Thyroid gland (tissue), 4 donors: Measurements from ENCODE around the gene MAPK8IP3. TPM values are rescaled to one million over a fixed set of nuclear protein-coding genes. Genes with fewer than 3 reads are reported as not detected.

Source experiments
- DNase-seq, 2 donors: peaks; one replicate each; pipeline ENCODE4 v3.0.0-alpha.2; 2019
- H3K27ac ChIP-seq, 3 donors: fragments of 200-600 bp; sonication (generic); 1 replicate in 2 of 3; 2 replicates in 1 of 3; pipeline ENCODE4 v1.5.1; 2016 to 2019; ENCODE audit warnings: mild to moderate bottlenecking in 1 of 3, moderate library complexity in 1 of 3
- H3K27me3 ChIP-seq: fragments of 200-600 bp; sonication (generic); one replicate; pipeline ENCODE4 v1.5.1; 2019
- H3K36me3 ChIP-seq, 2 donors: fragments of 200-600 bp; sonication (generic); one replicate each; pipeline ENCODE4 v1.5.1; 2016 to 2019
- H3K4me1 ChIP-seq, 2 donors: fragments of 200-600 bp; sonication (generic); one replicate each; pipeline ENCODE4 v1.5.1; 2017 to 2019
- H3K4me3 ChIP-seq, 3 donors: fragments of 200-600 bp; sonication (generic); replicated peaks in 1 of 3; 1 replicate in 2 of 3; 2 replicates in 1 of 3; pipeline ENCODE4 v1.5.1; 2016; ENCODE audit warnings: mild to moderate bottlenecking in 1 of 3
- H3K9me3 ChIP-seq: fragments of 200-600 bp; sonication (generic); one replicate; pipeline ENCODE4 v1.5.1; 2017
- POLR2A ChIP-seq, 2 donors: fragments of 450-650 bp; IDR thresholded peaks; one replicate each; pipeline ENCODE4 v1.6.1; 2017; ENCODE audit warnings: antibody characterized with exemption in 2 of 2, mild to moderate bottlenecking in 2 of 2, moderate library complexity in 1 of 2
- WGBS, 2 donors: methylation state at CpG; one replicate each; pipeline ENCODE4 v1.1.5; 2017; 5-methylcytosine and 5-hydroxymethylcytosine counted together
- intact Hi-C: fragments of 100-400 bp; cut with DNase I; formaldehyde crosslinking; loops from one replicate; pipeline ENCODE4 v1.15.1; 2023
- total RNA-seq, 4 donors: library from RNA; depleted of rRNA; stranded (reverse); fragments of >200 nt; gene quantifications; one replicate each; pipeline ENCODE4 v1.2.3, GENCODE V29; 2016
- TF ChIP-seq, protein P1 (sequence below), 6 experiments: fragments of 200-600 bp in 3 of 6; fragments of 450-650 bp in 3 of 6; sonication (generic) in 3 of 6; IDR thresholded peaks; one replicate each; pipeline ENCODE4 v1.5.1; 2016 to 2019; ENCODE audit warnings: antibody characterized with exemption in 6 of 6, mild to moderate bottlenecking in 2 of 6, inconsistent platforms in 1 of 6, moderate library complexity in 1 of 6

The MAPK8IP3 gene
- total RNA-seq, 4 donors from 2014 or later = 45.7 to 137 (median 60.4) TPM

DNA sequence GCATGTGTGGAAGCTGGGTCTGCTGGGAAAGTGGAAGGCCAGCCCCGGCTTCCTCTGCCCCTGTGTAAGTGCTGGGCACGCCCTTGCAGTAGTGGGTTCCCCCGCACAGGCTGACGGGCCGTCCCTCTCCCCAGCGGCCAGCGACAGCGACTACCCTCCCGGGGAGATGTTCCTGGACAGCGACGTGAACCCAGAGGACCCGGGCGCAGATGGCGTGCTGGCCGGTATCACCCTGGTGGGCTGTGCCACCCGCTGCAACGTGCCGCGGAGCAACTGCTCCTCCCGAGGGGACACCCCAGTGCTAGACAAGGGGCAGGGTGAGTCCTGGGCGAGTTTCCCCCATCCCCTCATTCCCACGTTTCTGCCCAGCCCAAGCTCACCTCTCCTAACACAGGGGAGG, 59.8 kb downstream of the MAPK8IP3 start:
- TF ChIP-seq POLR2A (IDR thresholded peaks at IDR 0.05) = no peak
- TF ChIP-seq, protein P1, sequence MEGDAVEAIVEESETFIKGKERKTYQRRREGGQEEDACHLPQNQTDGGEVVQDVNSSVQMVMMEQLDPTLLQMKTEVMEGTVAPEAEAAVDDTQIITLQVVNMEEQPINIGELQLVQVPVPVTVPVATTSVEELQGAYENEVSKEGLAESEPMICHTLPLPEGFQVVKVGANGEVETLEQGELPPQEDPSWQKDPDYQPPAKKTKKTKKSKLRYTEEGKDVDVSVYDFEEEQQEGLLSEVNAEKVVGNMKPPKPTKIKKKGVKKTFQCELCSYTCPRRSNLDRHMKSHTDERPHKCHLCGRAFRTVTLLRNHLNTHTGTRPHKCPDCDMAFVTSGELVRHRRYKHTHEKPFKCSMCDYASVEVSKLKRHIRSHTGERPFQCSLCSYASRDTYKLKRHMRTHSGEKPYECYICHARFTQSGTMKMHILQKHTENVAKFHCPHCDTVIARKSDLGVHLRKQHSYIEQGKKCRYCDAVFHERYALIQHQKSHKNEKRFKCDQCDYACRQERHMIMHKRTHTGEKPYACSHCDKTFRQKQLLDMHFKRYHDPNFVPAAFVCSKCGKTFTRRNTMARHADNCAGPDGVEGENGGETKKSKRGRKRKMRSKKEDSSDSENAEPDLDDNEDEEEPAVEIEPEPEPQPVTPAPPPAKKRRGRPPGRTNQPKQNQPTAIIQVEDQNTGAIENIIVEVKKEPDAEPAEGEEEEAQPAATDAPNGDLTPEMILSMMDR (IDR thresholded peaks at IDR 0.05) = no peak
- H3K9me3 ChIP-seq = no peaks in the 10 kb centered on the region
- 94% methylated on average over 3 to 9 of the region's 22 CpGs for WGBS, 2 donors
- H3K36me3 ChIP-seq = peaks cover 48 to 61% of the 10 kb centered on the region in 2 donors
- H3K4me1 ChIP-seq = peaks cover 0 to 7% of the 10 kb centered on the region in 2 donors
- no peaks in the 10 kb centered on the region for H3K27me3 ChIP-seq
- no peak for DNase-seq
- no peak overlapping the region for H3K27ac ChIP-seq
- intact Hi-C loops = no loop called here
- no peak overlapping the region for H3K4me3 ChIP-seq

DNA sequence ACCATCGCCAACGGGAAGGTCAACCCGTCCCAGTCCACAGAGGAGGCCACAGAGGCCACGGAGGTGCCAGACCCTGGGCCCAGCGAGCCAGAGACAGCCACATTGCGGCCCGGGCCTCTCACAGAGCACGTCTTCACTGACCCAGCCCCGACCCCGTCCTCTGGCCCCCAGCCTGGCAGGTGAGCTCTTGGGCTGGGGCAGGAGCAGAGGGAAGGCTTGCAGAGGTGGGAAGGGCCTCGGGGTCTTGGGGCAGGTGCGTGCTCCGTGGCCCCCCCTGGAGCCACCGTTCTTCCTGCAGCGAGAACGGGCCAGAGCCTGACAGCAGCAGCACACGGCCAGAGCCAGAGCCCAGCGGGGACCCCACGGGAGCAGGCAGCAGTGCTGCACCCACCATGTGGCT, 60.2 kb downstream of the MAPK8IP3 start:
- H3K4me1 ChIP-seq = peaks cover 0 to 7% of the 10 kb centered on the region in 2 donors
- intact Hi-C loops = no loop called here
- DNase-seq = no peak
- 94 to 96% methylated on average over 6 to 7 of the region's 19 CpGs for WGBS, 2 donors
- H3K27me3 ChIP-seq = no peaks in the 10 kb centered on the region
- TF ChIP-seq, protein P1 (IDR thresholded peaks at IDR 0.05) = no peak
- no peak for TF ChIP-seq POLR2A (IDR thresholded peaks at IDR 0.05)
- H3K9me3 ChIP-seq = no peaks in the 10 kb centered on the region
- no peak overlapping the region for H3K4me3 ChIP-seq
- peaks cover 43 to 57% of the 10 kb centered on the region in 2 donors for H3K36me3 ChIP-seq
- H3K27ac ChIP-seq = no peak overlapping the region

DNA sequence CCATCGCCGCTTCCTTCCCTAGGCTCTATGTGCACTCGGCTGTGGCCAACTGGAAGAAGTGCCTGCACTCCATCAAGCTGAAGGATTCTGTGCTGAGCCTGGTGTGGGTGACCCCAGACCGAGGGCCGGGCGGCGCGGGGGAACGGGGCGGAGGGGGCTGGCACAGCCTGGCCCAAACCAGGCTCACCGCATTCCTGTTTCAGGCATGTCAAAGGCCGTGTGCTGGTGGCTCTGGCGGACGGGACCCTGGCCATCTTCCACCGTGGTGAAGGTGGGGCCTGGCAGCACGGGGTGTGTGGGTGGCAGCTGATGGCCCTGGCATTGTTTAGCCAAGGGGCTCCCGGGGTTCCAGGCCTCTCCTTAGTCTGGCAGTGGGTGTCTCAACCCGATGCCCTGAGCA, 60.7 kb downstream of the MAPK8IP3 start:
- no peak for DNase-seq
- WGBS, 2 donors = 88% methylated on average over 13 of the region's 18 CpGs; no CpG with 5 or more reads in 1 of the 2 donors
- H3K9me3 ChIP-seq = no peaks in the 10 kb centered on the region
- H3K27ac ChIP-seq = no peak overlapping the region
- H3K27me3 ChIP-seq = no peaks in the 10 kb centered on the region
- no peak overlapping the region for H3K4me3 ChIP-seq
- H3K4me1 ChIP-seq = peaks cover 3 to 8% of the 10 kb centered on the region in 2 donors
- intact Hi-C loops = no loop called here
- peaks cover 39 to 56% of the 10 kb centered on the region in 2 donors for H3K36me3 ChIP-seq
- no peak for TF ChIP-seq POLR2A (IDR thresholded peaks at IDR 0.05)
- TF ChIP-seq, protein P1 (IDR thresholded peaks at IDR 0.05) = no peak

DNA sequence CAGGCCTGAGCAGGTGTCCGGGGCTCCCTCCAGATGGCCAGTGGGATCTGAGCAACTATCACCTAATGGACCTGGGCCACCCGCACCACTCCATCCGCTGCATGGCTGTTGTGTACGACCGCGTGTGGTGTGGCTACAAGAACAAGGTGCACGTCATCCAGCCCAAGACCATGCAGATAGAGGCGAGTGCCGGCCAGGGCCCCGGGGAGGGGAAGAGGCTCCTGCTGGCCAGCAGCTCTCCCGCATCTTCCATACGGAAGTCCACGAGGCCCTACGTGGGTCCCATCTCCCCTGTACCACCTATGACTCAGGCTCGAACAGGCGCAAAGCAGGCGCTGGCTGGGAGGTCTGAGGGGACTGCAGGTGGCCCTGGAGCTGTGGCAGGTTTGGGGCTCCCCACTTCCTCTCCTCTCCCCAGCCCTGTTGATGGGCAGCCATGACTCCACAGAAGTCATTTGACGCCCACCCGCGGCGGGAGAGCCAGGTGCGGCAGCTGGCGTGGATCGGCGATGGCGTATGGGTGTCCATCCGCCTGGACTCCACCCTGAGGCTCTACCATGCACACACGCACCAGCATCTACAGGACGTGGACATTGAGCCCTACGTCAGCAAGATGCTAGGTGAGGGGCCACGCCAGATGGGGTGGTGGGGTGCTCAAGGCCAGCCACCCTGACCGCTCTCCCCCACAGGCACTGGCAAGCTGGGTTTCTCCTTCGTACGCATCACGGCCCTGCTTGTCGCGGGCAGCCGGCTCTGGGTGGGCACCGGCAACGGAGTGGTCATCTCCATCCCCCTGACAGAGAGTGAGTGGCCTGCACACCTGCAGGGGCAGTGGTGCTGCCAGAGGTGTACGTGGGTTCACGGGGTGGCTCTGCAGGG, 61.4 kb downstream of the MAPK8IP3 start:
- WGBS, 2 donors = 96 to 97% methylated on average over 28 to 30 of the region's 42 CpGs
- no peaks in the 10 kb centered on the region for H3K27me3 ChIP-seq
- H3K4me3 ChIP-seq = no peak overlapping the region
- intact Hi-C loops = no loop called here
- no peak for DNase-seq
- no peaks in the 10 kb centered on the region for H3K9me3 ChIP-seq
- TF ChIP-seq POLR2A (IDR thresholded peaks at IDR 0.05) = no peak
- TF ChIP-seq, protein P1 (IDR thresholded peaks at IDR 0.05) = no peak
- H3K36me3 ChIP-seq = peaks cover 36 to 49% of the 10 kb centered on the region in 2 donors
- no peak overlapping the region for H3K27ac ChIP-seq
- peaks cover 9 to 14% of the 10 kb centered on the region in 2 donors for H3K4me1 ChIP-seq
